K562 (cell line): ENCODE results near the gene BAD. TPM values are rescaled to one million over a fixed set of nuclear protein-coding genes. Genes with fewer than 3 reads are reported as not detected.

Experiments used
- ARID1B ChIP-seq: fragments of 450-650 bp; IDR thresholded peaks from 2 replicates; pipeline ENCODE4 v1.6.1; 2016; ENCODE audit warnings: antibody characterized with exemption, mild to moderate bottlenecking, inconsistent platforms
- ARID2 ChIP-seq: fragments of 450-650 bp; IDR thresholded peaks from 2 replicates; pipeline ENCODE4 v1.6.1; 2017; ENCODE audit warnings: antibody characterized with exemption, mild to moderate bottlenecking
- ATF6 ChIP-seq: sonication (generic); formaldehyde crosslinking; IDR thresholded peaks from 2 replicates; pipeline ENCODE4 v1.4.0; 2020; ENCODE audit warnings: mild to moderate bottlenecking, missing genetic modification reagents
- BRD4 ChIP-seq: fragments of 200-600 bp; sonication (generic); IDR thresholded peaks from 2 replicates; pipeline ENCODE4 v1.6.1; 2017; ENCODE audit warnings: inconsistent platforms
- CHCHD3 ChIP-seq: fragments of 250-450 bp; sonication (Bioruptor Pico); IDR thresholded peaks from 2 replicates; pipeline ENCODE4 v2.1.2; 2022; ENCODE audit warnings: mild to moderate bottlenecking
- CXXC5 ChIP-seq: fragments of 250-450 bp; sonication (Bioruptor Pico); IDR thresholded peaks from 2 replicates; pipeline ENCODE4 v1.8.0; 2022; ENCODE audit warnings: inconsistent platforms, mild to moderate bottlenecking, moderate library complexity
- DACH1 ChIP-seq: fragments of 450-650 bp; IDR thresholded peaks from 2 replicates; pipeline ENCODE4 v1.6.1; 2018; ENCODE audit not compliant: partially characterized antibody
- ETV6 ChIP-seq, 3 experiments: fragments of 150-350 bp in 1 of 3; sonication (generic) in 1 of 3; formaldehyde crosslinking in 1 of 3; IDR thresholded peaks; 2 replicates each; pipeline versions ENCODE4 v1.6.1 to v1.8.0; 2014 to 2022; ENCODE audit warnings: borderline replicate concordance in 2 of 3, low read depth in 2 of 3, antibody characterized with exemption in 1 of 3, low read length in 1 of 3, mild to moderate bottlenecking in 1 of 3, missing genetic modification reagents in 1 of 3
- FIP1L1 ChIP-seq: fragments of 200-400 bp; formaldehyde crosslinking; IDR thresholded peaks from 2 replicates; pipeline ENCODE4 v1.6.1; 2018; ENCODE audit warnings: mild to moderate bottlenecking, low read depth, low read length; ENCODE audit not compliant: poor library complexity, severe bottlenecking
- HBP1 ChIP-seq: fragments of 450-650 bp; formaldehyde crosslinking; IDR thresholded peaks from 2 replicates; pipeline ENCODE4 v1.4.0; 2022; ENCODE audit warnings: missing genetic modification characterization
- HIVEP1 ChIP-seq: fragments of 250-450 bp; sonication (Bioruptor Pico); IDR thresholded peaks from 2 replicates; pipeline ENCODE4 v1.4.0; 2020; ENCODE audit warnings: mild to moderate bottlenecking
- HOXB6 ChIP-seq: fragments of 250-450 bp; sonication (Bioruptor Pico); IDR thresholded peaks from 2 replicates; pipeline ENCODE4 v1.5.1; 2022; ENCODE audit warnings: mild to moderate bottlenecking, borderline replicate concordance
- KDM1A ChIP-seq, 2 experiments: fragments of 450-650 bp; IDR thresholded peaks; 2 replicates each; pipeline ENCODE4 v1.6.1; 2016; ENCODE audit warnings: mild to moderate bottlenecking in 2 of 2
- KDM2B ChIP-seq: fragments of 250-450 bp; sonication (Bioruptor Pico); IDR thresholded peaks from 2 replicates; pipeline ENCODE4 v1.8.0; 2021; ENCODE audit warnings: mild to moderate bottlenecking, moderate library complexity
- MYNN ChIP-seq, 2 experiments: sonication (generic); formaldehyde crosslinking in 1 of 2; IDR thresholded peaks; 2 replicates each; pipeline versions ENCODE4 v1.5.0 to v1.6.1; 2016 to 2020; ENCODE audit warnings: antibody characterized with exemption in 1 of 2, missing genetic modification reagents in 1 of 2
- PHB2 ChIP-seq: fragments of 450-650 bp; IDR thresholded peaks from 2 replicates; pipeline ENCODE4 v1.6.1; 2017; ENCODE audit warnings: low read depth
- PKNOX1 ChIP-seq: fragments of 450-650 bp; IDR thresholded peaks from 2 replicates; pipeline ENCODE4 v1.6.1; 2016
- RFX5 ChIP-seq: IDR thresholded peaks from 2 replicates; pipeline ENCODE4 v1.6.1; 2011; ENCODE audit warnings: low read depth, mild to moderate bottlenecking, improper control_type of control experiment, low read length
- SMARCE1 ChIP-seq: fragments of 450-650 bp; IDR thresholded peaks from 2 replicates; pipeline ENCODE4 v1.7.1; 2016; ENCODE audit warnings: mild to moderate bottlenecking
- SRSF9 ChIP-seq: fragments of 200-400 bp; formaldehyde crosslinking; IDR thresholded peaks from 2 replicates; pipeline ENCODE4 v1.6.1; 2017; ENCODE audit warnings: low read depth, low read length, borderline replicate concordance
- TBL1XR1 ChIP-seq, 2 experiments: IDR thresholded peaks; 2 replicates each; pipeline ENCODE4 v1.6.1; 2012; ENCODE audit warnings: improper control_type of control experiment in 2 of 2, low read length in 2 of 2, mild to moderate bottlenecking in 1 of 2
- TBP ChIP-seq: optimal IDR thresholded peaks from 2 replicates; pipeline ENCODE3; 2011; ENCODE audit warnings: low read depth, low read length, improper control_type of control experiment
- ZKSCAN1 ChIP-seq: fragments of 150-350 bp; IDR thresholded peaks from 2 replicates; pipeline ENCODE4 v1.6.1; 2016; ENCODE audit warnings: low read depth, low read length
- ZNF311 ChIP-seq: fragments of 250-450 bp; sonication (Bioruptor Pico); IDR thresholded peaks from 2 replicates; pipeline ENCODE4 v1.4.0; 2020; ENCODE audit warnings: mild to moderate bottlenecking, moderate library complexity
- ZNF384 ChIP-seq: IDR thresholded peaks from 2 replicates; pipeline ENCODE4 v1.6.1; 2012; ENCODE audit warnings: low read depth, low read length, improper control_type of control experiment
- ZNF778 ChIP-seq: fragments of 450-650 bp; formaldehyde crosslinking; IDR thresholded peaks from 2 replicates; pipeline ENCODE4 v1.4.0; 2020; ENCODE audit warnings: mild to moderate bottlenecking, moderate library complexity
- polyA plus RNA-seq, 8 experiments: library from polyadenylated mRNA; depleted of rRNA in 4 of 8; stranded (reverse) in 5 of 8; unstranded in 3 of 8; fragments of >200 nt; fragmentation: Nextera tagmentation in 2 of 8; fragmentation: Illumina TruSeq in 1 of 8; extraction: Ambion mirVana in 2 of 8; extraction: Trizol in 1 of 8; gene quantifications; 2 replicates each; pipeline versions ENCODE4 v1.2.1 to v1.2.3, GENCODE V29; 2011 to 2014; ENCODE audit warnings: inconsistent platforms in 1 of 8, missing spikeins in 1 of 8
- total RNA-seq, 7 experiments: library from RNA; depleted of rRNA in 6 of 7; stranded (reverse); fragments of >200 nt in 6 of 7; fragmentation: Illumina TruSeq in 2 of 7; extraction: Trizol in 2 of 7; gene quantifications; 2 replicates each; pipeline versions ENCODE4 v1.2.1 to v1.2.3, GENCODE V29; 2011 to 2021; ENCODE audit warnings: low replicate concordance in 1 of 7

Gene BAD
- total and polyA plus RNA-seq, 9 of the 15 experiments (the other 6 are each of a cell fraction or from before 2014, with no cell fraction given), result 0.61 to 45.6 (median 11.8) TPM

GRCh38 chr11:64241491-64242374 lies 42.7 kb downstream of the BAD start (continued):
- TF ChIP-seq PKNOX1, result peak; percentile 98
- TF ChIP-seq DACH1, result no peak
- TF ChIP-seq SMARCE1, result no peak
- peak; percentile 7; the same call in 1 of the 2 replicates for TF ChIP-seq CXXC5 (CRISPR knock-in tag)
- TF ChIP-seq TBP, result peak; percentile 79
- TF ChIP-seq KDM1A (IDR thresholded peaks at IDR 0.05), result peak in 1 of 2 experiments; percentile 79; a peak in 2 of 4 replicates
- TF ChIP-seq ARID1B, result peak; percentile 43; the same call in 1 of the 2 replicates
- no peak for TF ChIP-seq TBL1XR1 (IDR thresholded peaks at IDR 0.05; ENCODE audit: low read length in 2 of 2)
- no peak for TF ChIP-seq HOXB6 (CRISPR knock-in tag)
- TF ChIP-seq HBP1 (CRISPR knock-in tag), result no peak
- TF ChIP-seq MYNN (IDR thresholded peaks at IDR 0.05), result 0 out of 2 replicates have a peak, but pooled peaks have one; percentile 43
- no peak for TF ChIP-seq MYNN (CRISPR knock-in tag; IDR thresholded peaks at IDR 0.05)
- TF ChIP-seq ZNF311, result no peak
- TF ChIP-seq ZKSCAN1, result no peak
- TF ChIP-seq ZNF778 (CRISPR knock-in tag), result no peak
- no peak for TF ChIP-seq HIVEP1 (CRISPR knock-in tag)
- TF ChIP-seq FIP1L1, result peak; percentile 85
- TF ChIP-seq PHB2, result no peak
- no peak for TF ChIP-seq ARID2
- peak; percentile 79; the same call in 1 of the 2 replicates for TF ChIP-seq KDM2B
- no peak for TF ChIP-seq ZNF384
- no peak for TF ChIP-seq BRD4
- TF ChIP-seq CHCHD3 (CRISPR knock-in tag), result no peak
- TF ChIP-seq ETV6 (IDR thresholded peaks at IDR 0.05; ENCODE audit: borderline replicate concordance in 1 of 2, low read depth in 2 of 2, low read length in 1 of 2), result no peak
- TF ChIP-seq ETV6 (CRISPR knock-in tag; IDR thresholded peaks at IDR 0.05; ENCODE audit: borderline replicate concordance), result no peak
- TF ChIP-seq RFX5, result no peak
- TF ChIP-seq ATF6, result no peak
- no peak for TF ChIP-seq SRSF9
